Keratinocyte (primary cell): ENCODE measurements around the gene THSD7B. TPM values are rescaled to one million over a fixed set of nuclear protein-coding genes. Genes with fewer than 3 reads are reported as not detected.

ENCODE experiments used
- DNase-seq: peaks from one replicate; pipeline ENCODE4 v3.0.0-alpha.2; 2011; ENCODE audit warnings: low read depth, missing footprints, low spot score
- FAIRE-seq: peaks from 2 replicates; lab custom pipeline; 2011; peaks lifted over from hg19 to GRCh38; lab: Jason Lieb, UNC
- H2AFZ ChIP-seq: 2 replicates; pipeline ENCODE4 v1.6.0; 2012; ENCODE audit warnings: low read length, control low read depth, inconsistent platforms; ENCODE audit not compliant: control insufficient read depth
- H3K27ac ChIP-seq: 2 replicates; pipeline ENCODE4 v1.5.1; 2011; ENCODE audit warnings: low read length; ENCODE audit not compliant: control insufficient read depth, insufficient read depth
- H3K27me3 ChIP-seq: 3 replicates; pipeline ENCODE4 v1.6.0; 2011; ENCODE audit warnings: low read length; ENCODE audit not compliant: control insufficient read depth, insufficient read depth; ENCODE audit errors: extremely low read depth
- H3K36me3 ChIP-seq, 2 experiments: 2 replicates in 1 of 2; 3 replicates in 1 of 2; pipeline ENCODE4 v1.5.1; 2011; ENCODE audit warnings: low read length in 2 of 2, mild to moderate bottlenecking in 1 of 2; ENCODE audit not compliant: control insufficient read depth in 2 of 2, insufficient read depth in 2 of 2; ENCODE audit errors: extremely low read depth in 1 of 2
- H3K4me1 ChIP-seq: 3 replicates; pipeline ENCODE4 v1.5.1; 2011; ENCODE audit warnings: low read length; ENCODE audit not compliant: control insufficient read depth, insufficient read depth; ENCODE audit errors: extremely low read depth
- H3K4me2 ChIP-seq: 3 replicates; pipeline ENCODE4 v1.6.0; 2011; ENCODE audit warnings: low read depth, low read length; ENCODE audit not compliant: control insufficient read depth, insufficient read depth; ENCODE audit errors: extremely low read depth
- H3K4me3 ChIP-seq, 3 experiments: fragments of 200-600 bp in 1 of 3; sonication (generic) in 1 of 3; 2 replicates in 2 of 3; 3 replicates in 1 of 3; pipeline ENCODE4 v1.5.1; 2011 to 2016; ENCODE audit warnings: low read length in 3 of 3, mild to moderate bottlenecking in 3 of 3, control low read depth in 2 of 3, inconsistent platforms in 1 of 3, low read depth in 1 of 3, mixed read lengths in 1 of 3, mixed run types in 1 of 3, moderate library complexity in 1 of 3; ENCODE audit not compliant: control insufficient read depth in 2 of 3, insufficient read depth in 2 of 3; ENCODE audit errors: extremely low read depth in 1 of 3
- H3K79me2 ChIP-seq: 2 replicates; pipeline ENCODE4 v1.6.0; 2012; ENCODE audit warnings: low read length; ENCODE audit not compliant: control insufficient read depth, insufficient read depth
- H3K9ac ChIP-seq: 3 replicates; pipeline ENCODE4 v1.6.0; 2011; ENCODE audit warnings: low read length; ENCODE audit not compliant: control insufficient read depth, insufficient read depth; ENCODE audit errors: extremely low read depth
- H3K9me1 ChIP-seq: 3 replicates; pipeline ENCODE4 v1.6.0; 2011; ENCODE audit warnings: low read length; ENCODE audit not compliant: control insufficient read depth, insufficient read depth; ENCODE audit errors: extremely low read depth
- H3K9me3 ChIP-seq: 2 replicates; pipeline ENCODE4 v1.5.1; 2012; ENCODE audit warnings: low read depth, low read length; ENCODE audit not compliant: control insufficient read depth
- H4K20me1 ChIP-seq: 3 replicates; pipeline ENCODE4 v1.6.0; 2011; ENCODE audit warnings: low read length; ENCODE audit not compliant: control insufficient read depth, insufficient read depth; ENCODE audit errors: extremely low read depth
- EZH2 ChIP-seq: IDR thresholded peaks from one replicate; pipeline ENCODE4 v1.6.1; 2012; ENCODE audit warnings: inconsistent platforms, mild to moderate bottlenecking, low read length, moderate library complexity
- dilution Hi-C: fragments of 300-500 bp; cut with MboI; formaldehyde crosslinking; loops from one replicate; pipeline ENCODE4 v1.7.0; 2020; ENCODE audit warnings: low sequenced_read_pairs; ENCODE audit not compliant: extremely low pct_ligation_motif_present
- polyA plus RNA-seq, 5 experiments: library from polyadenylated mRNA; depleted of rRNA in 3 of 5; stranded (reverse) in 3 of 5; stranded (forward) in 1 of 5; unstranded in 1 of 5; fragments of >200 nt; gene quantifications; 1 replicate in 1 of 5; 2 replicates in 3 of 5; 3 replicates in 1 of 5; pipeline versions ENCODE4 v1.2.1 to v1.2.3, GENCODE V29; 2011 to 2012; ENCODE audit warnings: missing spikeins in 2 of 5, low read depth in 1 of 5, low replicate concordance in 1 of 5
- TF ChIP-seq, protein P1 (sequence below), 3 experiments: IDR thresholded peaks in 1 of 3; conservative IDR thresholded peaks in 1 of 3; optimal IDR thresholded peaks in 1 of 3; 2 replicates in 2 of 3; 3 replicates in 1 of 3; pipeline versions ENCODE3 to v1.5.1; 2011; ENCODE audit warnings: low read length in 3 of 3, mild to moderate bottlenecking in 3 of 3, moderate library complexity in 2 of 3, control low read depth in 1 of 3, inconsistent platforms in 1 of 3; ENCODE audit not compliant: insufficient read depth in 2 of 3; ENCODE audit errors: extremely low read depth in 1 of 3

THSD7B gene
- polyA plus RNA-seq, 1 donor (not counting 4 experiments of a cell fraction or from before 2014, with no cell fraction given) = 0.04 TPM

DNA sequence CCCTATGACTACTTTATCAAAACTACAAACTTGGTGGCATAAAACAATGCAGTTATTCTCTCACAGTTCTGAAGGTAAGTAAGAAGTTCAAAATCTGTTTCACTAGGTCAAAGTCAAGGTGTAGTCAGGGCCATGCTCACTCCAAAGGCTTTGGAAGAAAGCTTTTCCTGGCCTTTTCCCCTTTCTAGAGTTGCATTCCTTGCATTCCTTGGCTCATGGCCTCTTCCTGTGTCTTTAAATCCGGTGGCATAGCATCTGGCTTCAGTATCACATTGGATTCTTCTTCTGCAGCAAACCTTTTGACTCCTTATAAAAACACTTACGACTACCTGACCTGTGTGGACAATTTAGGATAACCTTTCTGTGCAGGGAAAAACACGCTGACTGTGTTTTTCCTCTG is 655.4 kb downstream of the THSD7B start:
- H3K27me3 ChIP-seq = no peaks in the 10 kb centered on the region
- H3K9me1 ChIP-seq = no peaks in the 10 kb centered on the region
- no peak overlapping the region for H3K4me2 ChIP-seq
- H3K27ac ChIP-seq = no peak overlapping the region
- no peaks in the 10 kb centered on the region for H3K9me3 ChIP-seq
- TF ChIP-seq EZH2 = no peak
- TF ChIP-seq, protein P1, sequence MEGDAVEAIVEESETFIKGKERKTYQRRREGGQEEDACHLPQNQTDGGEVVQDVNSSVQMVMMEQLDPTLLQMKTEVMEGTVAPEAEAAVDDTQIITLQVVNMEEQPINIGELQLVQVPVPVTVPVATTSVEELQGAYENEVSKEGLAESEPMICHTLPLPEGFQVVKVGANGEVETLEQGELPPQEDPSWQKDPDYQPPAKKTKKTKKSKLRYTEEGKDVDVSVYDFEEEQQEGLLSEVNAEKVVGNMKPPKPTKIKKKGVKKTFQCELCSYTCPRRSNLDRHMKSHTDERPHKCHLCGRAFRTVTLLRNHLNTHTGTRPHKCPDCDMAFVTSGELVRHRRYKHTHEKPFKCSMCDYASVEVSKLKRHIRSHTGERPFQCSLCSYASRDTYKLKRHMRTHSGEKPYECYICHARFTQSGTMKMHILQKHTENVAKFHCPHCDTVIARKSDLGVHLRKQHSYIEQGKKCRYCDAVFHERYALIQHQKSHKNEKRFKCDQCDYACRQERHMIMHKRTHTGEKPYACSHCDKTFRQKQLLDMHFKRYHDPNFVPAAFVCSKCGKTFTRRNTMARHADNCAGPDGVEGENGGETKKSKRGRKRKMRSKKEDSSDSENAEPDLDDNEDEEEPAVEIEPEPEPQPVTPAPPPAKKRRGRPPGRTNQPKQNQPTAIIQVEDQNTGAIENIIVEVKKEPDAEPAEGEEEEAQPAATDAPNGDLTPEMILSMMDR (optimal IDR thresholded peaks at IDR 0.05 in 1 of 3, IDR thresholded peaks at IDR 0.05 in 1 of 3, conservative IDR thresholded peaks at IDR 0.05 in 1 of 3; ENCODE audit: extremely low read depth in 1 of 3, insufficient read depth in 2 of 3, low read length in 3 of 3) = no peak
- no peaks in the 10 kb centered on the region for H3K79me2 ChIP-seq
- DNase-seq (no peak), FAIRE-seq (peak; percentile 75)
- no peaks in the 10 kb centered on the region for H3K4me1 ChIP-seq
- H3K36me3 ChIP-seq = no peaks in the 10 kb centered on the region
- H4K20me1 ChIP-seq = no peaks in the 10 kb centered on the region
- no peak overlapping the region for H2AFZ ChIP-seq
- no peak overlapping the region for H3K9ac ChIP-seq
- no peak overlapping the region for H3K4me3 ChIP-seq
- dilution Hi-C loops = no loop called here

DNA sequence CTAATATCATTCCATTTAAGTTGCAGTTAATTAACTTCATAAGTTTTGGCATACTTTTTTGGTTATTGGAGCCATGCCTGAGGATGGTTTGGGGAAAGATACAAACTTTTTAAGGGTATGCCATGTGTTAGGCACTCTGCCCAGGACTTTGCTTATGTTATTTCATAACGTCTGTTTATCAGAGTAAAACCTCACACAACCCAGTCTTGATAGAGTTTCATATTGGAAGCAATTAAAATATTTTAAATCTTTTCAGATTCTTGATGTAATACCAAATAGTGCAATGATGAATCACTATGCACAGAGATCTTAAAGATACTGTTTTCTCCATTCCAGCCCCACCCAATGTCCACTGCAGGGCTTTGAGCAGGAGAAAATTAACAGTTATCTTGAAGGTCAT is 669.8 kb downstream of the THSD7B start:
- Histone ChIP-seq H3K4me2 (peak overlapping the region; percentile 19), H3K27me3 (no peaks in the 10 kb centered on the region), H3K9me1 (no peaks in the 10 kb centered on the region), H3K4me3 (no peak overlapping the region), H3K27ac (no peak overlapping the region), H3K36me3 (no peaks in the 10 kb centered on the region), H3K4me1 (peaks cover 18% of the 10 kb centered on the region), H4K20me1 (no peaks in the 10 kb centered on the region), H2AFZ (no peak overlapping the region), H3K79me2 (no peaks in the 10 kb centered on the region), H3K9me3 (no peaks in the 10 kb centered on the region), H3K9ac (no peak overlapping the region)
- FAIRE-seq = no peak
- dilution Hi-C loops = no loop called here
- DNase-seq = no peak
- TF ChIP-seq, protein P1 (optimal IDR thresholded peaks at IDR 0.05 in 1 of 3, IDR thresholded peaks at IDR 0.05 in 1 of 3, conservative IDR thresholded peaks at IDR 0.05 in 1 of 3; ENCODE audit: extremely low read depth in 1 of 3, insufficient read depth in 2 of 3, low read length in 3 of 3) = no peak
- TF ChIP-seq EZH2 = no peak
